ENCODE measurements around the gene SMYD1.
A peak's percentile ranks its signal among the peaks of the same experiment; 100 is the strongest.
"Not testable (repeated sequence)": the region's sequence is repeated elsewhere in the genome, so short reads cannot be mapped to it uniquely, and the experiment has no call there.

Gene SMYD1

DNA sequence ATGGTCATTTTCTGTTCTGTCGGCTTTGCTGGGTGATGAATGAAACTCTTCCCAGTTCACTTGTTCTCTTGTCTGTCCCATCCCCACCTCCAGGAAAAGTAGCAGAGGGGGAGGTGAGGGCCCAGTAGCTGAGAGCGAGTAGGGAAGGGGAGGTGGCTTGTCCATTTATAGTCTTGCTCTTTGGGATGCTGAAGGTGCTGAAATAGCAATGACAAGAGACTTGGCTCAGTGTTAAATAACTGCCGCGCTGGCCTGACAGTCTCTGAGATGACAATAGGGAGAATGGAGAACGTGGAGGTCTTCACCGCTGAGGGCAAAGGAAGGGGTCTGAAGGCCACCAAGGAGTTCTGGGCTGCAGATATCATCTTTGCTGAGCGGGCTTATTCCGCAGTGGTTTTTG lies at the start of gene SMYD1:
Gene SMYD1, plus strand, starts transcription at position 228 of the 400 bp plus-strand sequence. Its CDS starts 40 bp downstream, at position 268.
- peak; percentile 38 for DNase-seq

DNA sequence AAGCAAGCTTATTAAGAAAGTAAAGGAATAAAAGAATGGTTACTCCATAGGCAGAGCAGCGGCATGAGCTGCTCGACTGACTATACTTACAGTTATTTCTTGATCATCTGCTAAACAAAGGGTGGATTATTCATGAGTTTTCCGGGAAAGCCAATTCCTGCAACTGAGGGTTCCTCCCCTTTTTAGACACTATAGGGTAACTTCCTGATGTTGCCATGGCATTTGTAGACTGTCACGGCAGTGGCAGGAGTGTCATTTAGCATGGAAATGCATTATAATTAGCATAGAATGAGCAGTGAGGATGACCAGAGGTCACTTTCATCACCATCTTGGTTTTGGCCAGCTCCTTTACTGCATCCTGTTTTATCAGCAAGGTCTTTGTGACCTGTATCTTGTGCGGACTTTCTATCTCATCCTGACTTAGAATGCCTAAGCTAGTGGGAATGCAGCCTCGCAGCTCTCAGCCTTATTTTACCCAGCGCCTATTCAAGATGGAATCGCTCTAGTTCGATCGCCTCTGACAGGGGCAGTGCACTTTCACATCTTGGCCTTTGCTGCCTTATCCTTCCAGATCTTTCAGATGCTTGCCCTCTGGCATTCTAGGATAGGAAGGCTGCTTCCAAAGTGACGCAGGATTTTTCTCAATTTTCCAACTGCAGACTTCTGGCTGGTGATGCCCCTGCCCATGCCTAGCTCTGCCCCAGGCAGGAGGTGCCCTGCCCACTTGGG lies 49.4 kb upstream of the SMYD1 start:
- not testable (repeated sequence) for DNase-seq

- no peak for DNase-seq
Observed at GRCh38 chr2:88018909-88019308, 48.7 kb upstream of the SMYD1 start.

DNA sequence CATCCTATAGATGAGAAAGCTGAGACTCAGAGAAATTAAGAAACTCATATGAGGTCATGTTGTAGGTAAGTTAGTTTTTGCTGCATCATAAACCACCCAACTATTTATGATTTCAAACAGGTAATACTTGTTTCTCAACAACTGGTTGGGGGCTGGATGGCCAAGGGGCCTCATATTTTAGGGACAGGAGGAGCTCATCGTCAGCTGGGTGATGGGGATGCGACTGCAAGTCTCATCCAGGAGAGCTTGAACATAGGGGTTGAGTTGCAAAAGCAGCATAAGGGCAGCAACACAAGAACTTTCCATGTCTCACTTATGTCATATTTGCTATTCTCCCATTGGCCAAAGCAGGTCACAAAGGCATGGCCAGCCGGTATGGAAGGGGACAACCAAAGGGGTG lies 47.6 kb upstream of the SMYD1 start:
- no peak for DNase-seq

DNA sequence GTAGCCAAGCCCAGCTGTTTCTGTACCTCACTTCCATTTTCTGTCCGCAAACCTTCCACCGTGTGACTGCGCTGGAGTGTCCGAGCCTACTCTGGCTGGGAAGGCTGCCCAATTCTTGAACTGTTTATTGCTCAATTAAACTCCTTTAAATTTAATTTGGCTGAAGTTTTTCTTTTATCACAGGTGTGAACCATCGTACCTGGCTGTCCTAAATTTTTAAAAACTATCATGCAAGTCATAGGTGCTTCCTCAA lies 45.0 kb upstream of the SMYD1 start:
- DNase-seq, result no peak

DNA sequence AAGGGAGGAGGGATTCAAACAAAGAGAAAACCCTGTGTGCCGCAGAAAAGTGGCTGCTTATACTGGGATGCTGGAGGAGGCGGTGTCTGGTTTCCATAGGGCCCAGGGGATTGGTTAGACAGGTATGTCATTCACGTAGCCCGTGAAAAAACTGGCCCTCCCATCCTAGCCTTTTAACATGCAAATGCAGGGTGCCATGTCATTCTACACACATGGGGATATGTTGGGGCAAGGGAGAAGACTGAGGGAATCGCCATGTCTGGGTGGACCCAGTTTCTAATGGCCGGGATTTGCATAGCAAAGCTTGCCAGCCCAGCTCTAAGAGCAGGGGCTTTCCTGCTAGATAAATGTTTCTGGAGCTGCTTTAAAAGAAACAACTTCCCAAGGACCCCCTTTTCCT lies 43.1 kb upstream of the SMYD1 start:
- no peak for DNase-seq

- no peak for DNase-seq
Observed at GRCh38 chr2:88027697-88028389, 39.8 kb upstream of the SMYD1 start.

GRCh38 chr2:88028931-88029330 lies 38.7 kb upstream of the SMYD1 start:
- DNase-seq, result no peak

- no peak for DNase-seq
Observed at GRCh38 chr2:88032070-88032702, 35.4 kb upstream of the SMYD1 start.

- DNase-seq, result no peak
Observed at GRCh38 chr2:88036182-88036581, 31.4 kb upstream of the SMYD1 start.

GRCh38 chr2:88036606-88037005 lies 31.0 kb upstream of the SMYD1 start:
- no peak for DNase-seq

DNA sequence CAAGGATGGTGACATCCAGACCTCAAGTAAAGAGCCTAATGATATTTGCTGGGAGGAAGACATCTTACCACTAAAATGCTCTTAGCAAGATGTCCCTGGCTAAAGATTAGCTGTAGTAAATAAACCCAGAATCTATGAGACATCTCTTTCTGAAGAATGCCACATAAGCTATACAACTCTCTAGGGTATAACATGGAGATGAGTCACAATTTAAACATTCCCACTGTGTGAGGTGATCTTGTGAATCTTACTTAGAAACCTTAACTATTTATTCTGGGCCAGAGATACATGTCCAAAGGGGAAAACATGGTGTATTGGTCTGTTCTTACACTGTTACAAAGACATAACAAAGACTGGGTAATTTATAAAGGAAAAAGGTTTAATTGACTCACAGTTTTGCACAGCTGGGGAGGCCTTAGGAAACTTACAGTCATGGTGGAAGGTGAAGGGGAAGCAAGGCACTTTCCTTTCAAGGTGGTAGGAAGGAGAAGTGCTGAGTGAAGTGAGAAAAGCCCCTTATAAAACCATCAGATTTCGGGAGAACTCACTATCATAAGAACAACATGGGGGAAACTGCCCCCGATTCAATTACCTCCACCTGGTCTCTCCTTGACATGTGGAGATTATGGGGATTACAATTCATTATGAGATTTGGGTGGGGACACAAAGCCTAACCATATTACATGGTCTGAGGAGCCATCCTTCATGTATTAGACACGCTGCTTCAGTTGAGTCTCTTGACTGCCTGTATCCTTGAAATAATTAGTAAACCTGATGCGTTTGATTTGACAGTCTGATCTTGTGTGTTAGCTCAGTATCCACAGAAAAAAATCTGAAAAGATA lies 29.1 kb upstream of the SMYD1 start:
- DNase-seq, result no peak

GRCh38 chr2:88042476-88042875 lies 25.1 kb upstream of the SMYD1 start:
- no peak for DNase-seq

GRCh38 chr2:88045561-88045960 lies 22.1 kb upstream of the SMYD1 start:
- not testable (repeated sequence) for DNase-seq

DNA sequence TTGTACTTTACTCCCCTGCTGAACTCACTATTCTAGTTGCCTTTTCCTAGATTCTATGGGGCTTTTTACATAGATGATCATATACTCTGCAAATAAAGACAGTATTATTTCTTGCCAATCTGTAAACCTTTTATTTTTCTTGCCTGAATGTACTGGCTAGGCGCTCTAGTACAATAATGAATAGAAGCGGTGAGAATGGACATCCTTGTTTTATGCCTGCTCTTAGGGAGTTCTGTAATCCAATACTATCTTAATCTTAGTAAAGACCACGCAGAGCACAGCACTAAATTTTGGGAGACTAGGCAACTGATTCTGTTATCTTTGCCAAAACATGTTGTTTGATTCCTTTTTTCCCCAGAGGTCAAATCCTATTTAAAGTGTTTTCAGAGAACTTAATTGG lies 19.1 kb upstream of the SMYD1 start:
- DNase-seq, result no peak

DNA sequence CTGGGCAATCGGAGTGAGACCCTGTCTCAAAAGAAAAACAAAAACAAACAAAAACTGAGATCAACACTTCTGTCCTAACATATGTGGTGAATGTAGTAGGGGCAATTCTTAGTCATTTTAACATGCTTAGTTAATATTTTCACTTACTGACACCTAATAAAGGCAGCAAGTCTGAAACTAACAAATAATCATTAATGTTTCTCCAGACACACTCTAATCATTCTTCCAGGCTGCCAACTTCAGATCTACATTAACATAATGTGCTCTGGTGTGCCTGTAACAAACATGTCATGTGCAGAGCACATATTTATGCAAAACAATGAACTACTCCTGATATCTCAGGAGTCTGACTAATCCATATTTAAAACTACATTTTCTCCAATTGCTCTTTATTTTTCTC lies 18.0 kb upstream of the SMYD1 start:
- no peak for DNase-seq

- DNase-seq, result no peak
Observed at GRCh38 chr2:88051792-88052191, 15.8 kb upstream of the SMYD1 start.

GRCh38 chr2:88053296-88053695 lies 14.3 kb upstream of the SMYD1 start:
- DNase-seq, result no peak

- DNase-seq, result no peak
Observed at GRCh38 chr2:88053934-88054781, 13.5 kb upstream of the SMYD1 start.

DNA sequence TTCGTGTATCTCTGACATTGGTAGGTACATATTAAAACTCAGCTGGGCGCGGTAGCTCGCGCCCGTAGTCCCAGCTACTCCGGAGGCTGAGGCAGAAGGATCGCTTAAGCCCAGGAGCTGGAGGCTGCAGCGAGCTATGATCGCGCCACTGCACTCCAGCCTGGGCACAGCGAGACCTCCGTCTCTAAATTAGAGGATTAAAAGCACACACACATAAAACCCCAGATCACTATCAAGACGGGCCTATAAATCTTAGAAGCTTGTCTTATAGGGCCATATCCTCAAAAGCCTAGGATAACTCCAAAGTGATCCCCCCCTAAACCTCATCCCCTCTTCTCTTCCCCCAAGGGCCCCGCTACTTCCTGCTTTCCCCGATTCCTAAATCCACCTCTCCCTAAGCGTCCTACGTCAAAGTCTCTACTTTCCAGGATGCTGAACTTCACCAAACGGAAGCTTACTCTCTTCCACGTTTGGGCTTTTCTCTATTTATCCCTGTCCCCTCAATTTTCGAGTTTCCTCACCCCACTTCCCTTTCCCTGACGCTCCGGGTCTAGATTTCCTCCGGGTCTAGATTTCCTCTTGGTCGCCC lies 12.7 kb upstream of the SMYD1 start:
- peak; percentile 33 for DNase-seq

GRCh38 chr2:88055371-88056128 lies 12.1 kb upstream of the SMYD1 start, which contains the start of gene KRCC1:
Gene KRCC1, minus strand, starts transcription at chr2:88055783. Its CDS starts 27,220 bp downstream, at chr2:88028563.
- peak; percentile 97 for DNase-seq
